ENCODE results near the gene TMPRSS6.

Gene TMPRSS6

DNA sequence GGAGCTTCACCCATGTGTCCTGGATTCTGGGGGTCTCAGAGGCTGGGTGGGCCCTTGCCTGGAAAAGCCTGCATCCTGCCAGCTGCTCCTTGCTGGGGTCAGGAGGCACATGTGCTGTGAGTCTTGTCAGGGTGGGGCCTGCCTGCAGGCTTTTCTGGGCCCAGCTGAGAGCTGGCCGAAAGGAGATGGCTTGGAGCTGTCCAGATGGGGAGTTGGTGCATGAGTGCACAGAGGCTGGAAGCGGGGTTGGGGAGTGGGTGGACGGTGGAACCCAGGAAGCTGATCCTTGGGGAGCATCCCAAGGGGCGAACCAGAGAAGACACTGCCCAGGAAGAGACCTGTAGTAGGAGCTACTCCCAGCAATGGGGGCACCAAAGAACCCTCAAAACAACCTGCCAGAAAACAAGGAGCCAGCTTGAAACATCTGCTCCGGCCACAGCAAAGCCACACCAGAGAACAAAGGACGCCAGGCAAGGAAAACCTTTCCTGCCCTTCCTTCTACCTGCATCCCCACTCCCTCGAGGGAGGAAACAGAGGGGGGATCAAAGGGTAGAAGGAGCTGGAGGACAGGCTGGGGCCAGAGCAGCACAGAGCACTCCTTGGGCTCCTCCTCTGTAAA is 66.2 kb downstream of the TMPRSS6 start:
- Histone ChIP-seq H3K36me3 (ENCODE audit: insufficient read depth, insufficient read length, low read length) (no peaks in the 10 kb centered on the region), H3K4me3 (ENCODE audit: insufficient read length, low read depth) (no peak overlapping the region), H3K9me3 (ENCODE audit: insufficient read depth, low read length) (no peaks in the 10 kb centered on the region), H3K4me1 (ENCODE audit: insufficient read depth, insufficient read length) (no peaks in the 10 kb centered on the region), H3K27me3 (ENCODE audit: insufficient read depth, insufficient read length) (no peaks in the 10 kb centered on the region), H3K9ac (ENCODE audit: insufficient read length, low read depth) (no peak overlapping the region)
- TF ChIP-seq ZNF274 (IDR thresholded peaks at IDR 0.05; ENCODE audit: low read depth, low read length) (no peak), YY1 (IDR thresholded peaks at IDR 0.05; ENCODE audit: insufficient read depth, insufficient read length) (no peak), SUZ12 (IDR thresholded peaks at IDR 0.05; ENCODE audit: extremely low read depth, insufficient read depth, insufficient read length) (no peak)
- DNase-seq (ENCODE audit: low read depth, low spot score): no peak

DNA sequence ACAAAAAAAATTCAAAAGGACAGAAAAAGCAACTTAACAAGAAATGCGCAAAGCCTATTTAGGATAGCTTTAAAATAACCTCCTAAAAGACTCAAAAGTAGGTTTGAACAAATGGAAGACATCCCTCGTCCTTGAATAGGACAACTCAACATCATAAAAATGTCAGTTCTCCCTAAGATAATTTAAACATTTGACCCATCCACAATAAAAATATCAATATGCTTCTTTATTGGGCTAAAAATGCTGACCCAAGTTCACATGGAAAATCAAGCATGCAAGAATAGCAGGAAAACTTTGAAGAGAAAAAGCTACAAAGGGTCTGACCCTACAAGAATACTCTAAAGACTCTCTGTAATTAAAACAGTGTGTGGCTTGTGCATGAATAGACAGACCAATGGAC is 70.0 kb downstream of the TMPRSS6 start:
- no peaks in the 10 kb centered on the region for H3K36me3 ChIP-seq (ENCODE audit: insufficient read depth, insufficient read length, low read length)

DNA sequence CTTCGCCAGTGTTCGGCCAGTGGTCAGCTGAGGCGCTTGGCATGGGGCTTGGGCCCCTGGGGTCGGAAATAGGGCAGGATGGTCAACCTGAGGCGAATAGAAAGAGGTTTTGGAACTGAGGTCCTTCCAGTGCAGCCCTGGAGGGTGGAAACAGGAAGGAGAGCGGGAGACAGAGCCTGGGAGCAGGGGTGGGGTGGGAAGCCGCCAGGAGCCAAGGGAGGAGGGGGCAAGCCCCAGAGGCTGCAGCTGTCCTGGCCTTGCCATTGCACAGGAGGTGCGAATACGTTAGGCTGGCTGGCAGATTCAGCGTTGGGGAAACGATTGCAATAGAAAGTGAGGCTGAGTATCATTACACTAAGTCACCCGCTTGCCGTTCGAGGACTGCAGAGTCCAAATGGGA is 71.8 kb downstream of the TMPRSS6 start:
- H3K36me3 ChIP-seq (ENCODE audit: insufficient read depth, insufficient read length, low read length): no peaks in the 10 kb centered on the region
- no peak overlapping the region for H3K4me3 ChIP-seq (ENCODE audit: insufficient read length, low read depth)
- H3K9ac ChIP-seq (ENCODE audit: insufficient read length, low read depth): no peak overlapping the region
- H3K4me1 ChIP-seq (ENCODE audit: insufficient read depth, insufficient read length): peaks cover 8% of the 10 kb centered on the region
- DNase-seq (ENCODE audit: low read depth, low spot score): no peak
- H3K9me3 ChIP-seq (ENCODE audit: insufficient read depth, low read length): no peaks in the 10 kb centered on the region
- TF ChIP-seq ZNF274 (IDR thresholded peaks at IDR 0.05; ENCODE audit: low read depth, low read length) (no peak), YY1 (IDR thresholded peaks at IDR 0.05; ENCODE audit: insufficient read depth, insufficient read length) (no peak), SUZ12 (IDR thresholded peaks at IDR 0.05; ENCODE audit: extremely low read depth, insufficient read depth, insufficient read length) (no peak)
- no peaks in the 10 kb centered on the region for H3K27me3 ChIP-seq (ENCODE audit: insufficient read depth, insufficient read length)

More for the DNA sequence above, 70.0 kb downstream of the TMPRSS6 start:
- Histone ChIP-seq H3K4me3 (ENCODE audit: insufficient read length, low read depth) (no peak overlapping the region), H3K27me3 (ENCODE audit: insufficient read depth, insufficient read length) (no peaks in the 10 kb centered on the region), H3K4me1 (ENCODE audit: insufficient read depth, insufficient read length) (no peaks in the 10 kb centered on the region), H3K9me3 (ENCODE audit: insufficient read depth, low read length) (no peaks in the 10 kb centered on the region), H3K9ac (ENCODE audit: insufficient read length, low read depth) (no peak overlapping the region)
- no peak for DNase-seq (ENCODE audit: low read depth, low spot score)
- TF ChIP-seq ZNF274 (IDR thresholded peaks at IDR 0.05; ENCODE audit: low read depth, low read length): no peak
- TF ChIP-seq SUZ12 (IDR thresholded peaks at IDR 0.05; ENCODE audit: extremely low read depth, insufficient read depth, insufficient read length): no peak
- no peak for TF ChIP-seq YY1 (IDR thresholded peaks at IDR 0.05; ENCODE audit: insufficient read depth, insufficient read length)

DNA sequence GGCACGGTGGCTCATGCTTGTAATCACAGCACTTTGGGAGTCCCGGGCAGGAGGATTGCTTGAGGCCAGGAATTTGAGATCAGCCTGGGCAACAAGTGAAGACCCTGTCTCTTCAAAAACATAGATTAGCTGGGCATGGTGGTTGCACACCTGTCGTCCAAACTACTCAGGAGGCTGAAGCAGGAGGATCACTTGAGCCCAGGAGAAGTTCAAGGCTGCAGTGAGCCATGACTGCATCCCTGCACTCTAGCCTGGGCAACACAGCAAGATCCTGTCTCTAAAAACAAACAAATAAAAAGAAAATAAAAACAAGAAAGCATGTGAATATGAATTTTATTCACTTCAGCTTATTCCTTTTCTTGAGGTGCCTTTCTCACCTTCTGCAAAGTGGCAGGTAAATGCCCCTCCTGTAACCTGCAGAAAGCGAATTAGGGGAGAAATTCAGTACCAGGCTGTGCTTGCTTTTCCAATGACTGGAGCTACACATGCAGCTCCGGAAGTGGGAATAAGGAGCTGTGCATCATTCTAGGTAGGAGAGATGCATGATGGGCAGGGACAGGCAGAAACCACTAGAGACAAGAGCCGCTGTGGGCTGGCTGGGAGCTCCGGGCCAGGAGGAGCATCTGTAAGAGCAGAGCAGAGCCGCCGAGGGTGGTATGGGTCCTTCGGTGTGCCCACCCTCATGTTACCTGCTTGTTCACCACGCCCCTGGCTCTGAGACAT is 72.7 kb downstream of the TMPRSS6 start:
- Histone ChIP-seq H3K9ac (ENCODE audit: insufficient read length, low read depth) (no peak overlapping the region), H3K27me3 (ENCODE audit: insufficient read depth, insufficient read length) (no peaks in the 10 kb centered on the region), H3K4me1 (ENCODE audit: insufficient read depth, insufficient read length) (peaks cover 10% of the 10 kb centered on the region), H3K9me3 (ENCODE audit: insufficient read depth, low read length) (no peaks in the 10 kb centered on the region), H3K36me3 (ENCODE audit: insufficient read depth, insufficient read length, low read length) (no peaks in the 10 kb centered on the region), H3K4me3 (ENCODE audit: insufficient read length, low read depth) (no peak overlapping the region)
- no peak for DNase-seq (ENCODE audit: low read depth, low spot score)
- TF ChIP-seq SUZ12 (IDR thresholded peaks at IDR 0.05; ENCODE audit: extremely low read depth, insufficient read depth, insufficient read length) (no peak), YY1 (IDR thresholded peaks at IDR 0.05; ENCODE audit: insufficient read depth, insufficient read length) (no peak), ZNF274 (IDR thresholded peaks at IDR 0.05; ENCODE audit: low read depth, low read length) (no peak)

DNA sequence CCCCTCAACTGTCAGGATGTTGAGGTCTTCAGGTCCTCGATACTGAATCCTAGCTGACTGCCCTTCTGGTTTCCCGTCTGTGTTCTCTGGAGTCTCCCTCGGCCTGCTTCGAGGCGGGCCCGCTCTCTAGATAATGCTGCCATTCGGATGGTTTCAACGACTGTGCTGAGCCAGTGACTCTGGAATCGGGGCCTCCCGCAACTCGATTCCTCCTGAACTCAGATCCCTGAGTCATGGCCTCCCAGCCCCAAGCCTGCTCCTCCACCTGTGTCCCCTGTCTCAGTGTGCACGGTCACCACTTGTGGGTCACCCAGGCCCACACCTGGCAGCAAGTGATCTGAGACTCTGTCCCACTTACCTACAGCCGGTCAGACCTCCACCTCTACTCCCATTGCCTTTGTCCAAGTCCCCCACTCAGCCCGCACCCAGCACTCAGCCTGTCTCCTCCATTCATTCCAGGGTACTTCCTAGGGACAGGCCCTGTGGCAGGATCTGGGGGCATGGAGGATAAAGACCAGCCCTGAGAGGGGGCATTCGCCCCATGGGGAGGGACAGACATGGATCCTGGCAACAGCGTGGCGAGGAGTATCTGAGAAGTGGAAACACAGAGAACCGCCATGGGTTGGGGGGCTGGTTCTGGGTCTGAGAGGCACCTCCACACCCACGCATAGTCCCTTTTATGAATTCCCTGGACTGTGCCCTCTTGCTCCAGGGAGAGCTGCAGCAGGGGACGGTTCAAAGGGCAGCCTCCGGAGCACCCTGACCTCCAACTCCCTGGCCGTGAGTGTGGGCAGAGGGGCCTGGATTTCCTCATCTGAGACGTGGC is 75.7 kb downstream of the TMPRSS6 start:
- H3K9me3 ChIP-seq (ENCODE audit: insufficient read depth, low read length): no peaks in the 10 kb centered on the region
- peaks cover 17% of the 10 kb centered on the region for H3K36me3 ChIP-seq (ENCODE audit: insufficient read depth, insufficient read length, low read length)
- no peaks in the 10 kb centered on the region for H3K27me3 ChIP-seq (ENCODE audit: insufficient read depth, insufficient read length)
- H3K4me3 ChIP-seq (ENCODE audit: insufficient read length, low read depth): no peak overlapping the region
- no peak for TF ChIP-seq SUZ12 (IDR thresholded peaks at IDR 0.05; ENCODE audit: extremely low read depth, insufficient read depth, insufficient read length)
- no peak for TF ChIP-seq YY1 (IDR thresholded peaks at IDR 0.05; ENCODE audit: insufficient read depth, insufficient read length)
- no peak for TF ChIP-seq ZNF274 (IDR thresholded peaks at IDR 0.05; ENCODE audit: low read depth, low read length)
- H3K4me1 ChIP-seq (ENCODE audit: insufficient read depth, insufficient read length): peaks cover 20% of the 10 kb centered on the region
- H3K9ac ChIP-seq (ENCODE audit: insufficient read length, low read depth): peak overlapping the region; percentile 3
- DNase-seq (ENCODE audit: low read depth, low spot score): no peak

DNA sequence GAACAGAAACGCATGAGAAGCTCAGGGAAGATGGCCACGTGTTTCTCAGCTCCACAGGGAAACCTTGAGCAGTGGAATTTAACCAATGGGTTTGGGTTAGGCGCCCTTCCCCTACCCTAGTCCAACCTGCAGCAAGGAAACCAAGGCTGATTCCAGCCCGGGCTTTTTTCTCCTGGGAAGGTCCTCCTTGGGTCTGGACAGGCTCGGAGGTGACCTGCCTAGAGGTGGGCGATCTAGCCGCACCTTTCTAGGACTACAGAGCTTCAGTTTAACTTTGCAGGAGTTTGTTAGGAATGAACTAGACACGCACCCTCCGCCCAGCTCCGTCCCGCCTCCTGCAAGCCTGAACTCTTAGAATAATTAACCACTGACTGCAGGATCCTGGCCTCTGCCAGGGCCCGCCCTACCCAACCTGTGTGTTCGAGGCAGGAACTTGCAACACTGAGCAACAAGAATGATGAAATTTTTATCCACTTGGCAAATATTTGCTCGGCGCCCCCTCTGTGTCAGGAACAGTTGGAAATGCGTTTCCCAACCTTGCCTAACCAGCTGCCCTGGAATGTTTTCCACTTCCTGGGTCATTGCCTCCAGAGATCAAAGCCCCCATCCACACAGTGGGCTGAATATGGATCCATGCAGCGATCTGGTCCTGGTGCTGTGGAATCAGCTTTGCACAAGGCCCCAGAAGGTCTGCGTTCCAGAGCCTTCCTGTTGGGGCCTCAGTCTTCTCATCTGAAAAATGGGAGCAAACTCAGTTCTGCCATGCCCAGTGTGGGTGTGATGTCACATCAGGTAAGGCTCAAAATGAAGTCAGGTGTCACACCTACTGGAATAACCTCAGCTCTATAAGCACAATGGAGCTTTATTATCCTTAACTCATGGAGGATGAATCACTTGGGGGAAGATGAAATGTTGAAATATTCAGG is 76.7 kb downstream of the TMPRSS6 start:
- Histone ChIP-seq H3K9me3 (ENCODE audit: insufficient read depth, low read length) (no peaks in the 10 kb centered on the region), H3K36me3 (ENCODE audit: insufficient read depth, insufficient read length, low read length) (peaks cover 22% of the 10 kb centered on the region), H3K4me1 (ENCODE audit: insufficient read depth, insufficient read length) (peaks cover 20% of the 10 kb centered on the region), H3K9ac (ENCODE audit: insufficient read length, low read depth) (no peak overlapping the region), H3K4me3 (ENCODE audit: insufficient read length, low read depth) (no peak overlapping the region), H3K27me3 (ENCODE audit: insufficient read depth, insufficient read length) (no peaks in the 10 kb centered on the region)
- TF ChIP-seq YY1 (IDR thresholded peaks at IDR 0.05; ENCODE audit: insufficient read depth, insufficient read length) (no peak), SUZ12 (IDR thresholded peaks at IDR 0.05; ENCODE audit: extremely low read depth, insufficient read depth, insufficient read length) (no peak), ZNF274 (IDR thresholded peaks at IDR 0.05; ENCODE audit: low read depth, low read length) (no peak)
- no peak for DNase-seq (ENCODE audit: low read depth, low spot score)

All from NT2/D1 (cell line).